Fibroblast of lung (primary cell): ENCODE data around the gene SPRR1A.

Source experiments
- CTCF ChIP-seq, 2 donors: IDR thresholded peaks in 1 of 2; conservative IDR thresholded peaks in 1 of 2; 1 replicate in 1 of 2; 2 replicates in 1 of 2; pipeline ENCODE4 v1.5.1; 2011 to 2012; ENCODE audit warnings: low read length in 2 of 2, control low read depth in 1 of 2, inconsistent platforms in 1 of 2, low read depth in 1 of 2, mild to moderate bottlenecking in 1 of 2
- EZH2 ChIP-seq: IDR thresholded peaks from 2 replicates; pipeline ENCODE4 v1.5.1; 2012; ENCODE audit warnings: low read length, control low read depth, mild to moderate bottlenecking; ENCODE audit errors: missing control alignments

DNA sequence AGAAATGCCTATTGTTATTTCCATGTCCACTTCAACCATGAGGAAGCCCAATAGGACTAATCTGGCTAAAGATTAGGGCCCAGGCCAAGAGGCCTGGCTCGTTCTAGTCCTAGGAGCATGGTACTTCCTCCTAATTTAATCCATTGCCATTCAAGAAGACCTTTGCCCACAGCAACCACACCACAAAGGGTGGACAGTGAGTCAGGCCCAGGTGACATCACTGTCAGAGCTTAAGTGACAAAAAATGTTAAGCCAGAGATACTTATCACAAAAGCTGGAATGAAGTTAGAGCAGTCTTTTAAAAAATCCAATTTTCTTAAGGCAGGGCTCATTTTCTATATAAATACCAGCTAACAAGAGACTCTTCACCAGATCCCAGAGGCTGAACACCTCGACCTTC is 17.5 kb downstream of the SPRR1A start, which contains the start of gene SPRR3:
- TF ChIP-seq CTCF (conservative IDR thresholded peaks at IDR 0.05 in 1 of 2, IDR thresholded peaks at IDR 0.05 in 1 of 2; ENCODE audit: low read depth in 1 of 2, low read length in 2 of 2) = no peak
- no peak for TF ChIP-seq EZH2
